Activated T-cell treated with anti-CD3 and anti-CD28 coated beads for 1 hour (primary cell): ENCODE results near the gene SSBP1.
A peak's percentile ranks its signal among the peaks of the same experiment; 100 is the strongest.
"Not testable (repeated sequence)": the region's sequence is repeated elsewhere in the genome, so short reads cannot be mapped to it uniquely, and the experiment has no call there.

ENCODE experiments used
- DNase-seq: peaks from one replicate; pipeline ENCODE4 v3.0.0-alpha.2; 2020; ENCODE audit warnings: low read depth

Gene SSBP1

GRCh38 chr7:141737836-141738591 is at the start of gene SSBP1:
Gene SSBP1 (plus strand): TSS chr7:141738358. CDS start chr7:141739167, 809 bp downstream.
- DNase-seq: peak; percentile 76

- DNase-seq: not testable (repeated sequence)
Observed at GRCh38 chr7:141689072-141689825, 48.9 kb upstream of the SSBP1 start.

GRCh38 chr7:141691540-141691939 is 46.6 kb upstream of the SSBP1 start:
- no peak for DNase-seq

- DNase-seq: no peak
Observed at GRCh38 chr7:141691961-141692360, 46.2 kb upstream of the SSBP1 start.

- no peak for DNase-seq
Observed at GRCh38 chr7:141693082-141693481, 45.1 kb upstream of the SSBP1 start.

GRCh38 chr7:141695803-141696289 is 42.3 kb upstream of the SSBP1 start:
- DNase-seq: no peak

- DNase-seq: no peak
Observed at GRCh38 chr7:141696348-141696747, 41.8 kb upstream of the SSBP1 start.

GRCh38 chr7:141697211-141697871 is 40.8 kb upstream of the SSBP1 start:
- no peak for DNase-seq

GRCh38 chr7:141698247-141699015 is 39.7 kb upstream of the SSBP1 start:
- no peak for DNase-seq

GRCh38 chr7:141699860-141700259 is 38.3 kb upstream of the SSBP1 start:
- DNase-seq: no peak

GRCh38 chr7:141700296-141700847 is 37.8 kb upstream of the SSBP1 start:
- no peak for DNase-seq

- peak; percentile 2 for DNase-seq
Observed at GRCh38 chr7:141700848-141701371, 37.2 kb upstream of the SSBP1 start.

GRCh38 chr7:141701489-141702046 is 36.6 kb upstream of the SSBP1 start:
- DNase-seq: peak; percentile 51

- DNase-seq: peak; percentile 44
Observed at GRCh38 chr7:141702047-141702567, 36.1 kb upstream of the SSBP1 start, which contains the start of gene DENND11. Gene DENND11 (minus strand): TSS chr7:141702166. CDS start chr7:141702153, 13 bp downstream.

- DNase-seq: no peak
Observed at GRCh38 chr7:141702892-141703291, 35.3 kb upstream of the SSBP1 start.

GRCh38 chr7:141704112-141704511 is 34.0 kb upstream of the SSBP1 start:
- DNase-seq: no peak

- no peak for DNase-seq
Observed at GRCh38 chr7:141704741-141705140, 33.4 kb upstream of the SSBP1 start.

- DNase-seq: no peak
Observed at GRCh38 chr7:141706239-141707064, 31.7 kb upstream of the SSBP1 start.

- no peak for DNase-seq
Observed at GRCh38 chr7:141708351-141708750, 29.8 kb upstream of the SSBP1 start, which contains the start of gene WEE2. Gene WEE2 (plus strand): TSS chr7:141708353. CDS start chr7:141708759, 406 bp downstream.

GRCh38 chr7:141709318-141709717 is 28.8 kb upstream of the SSBP1 start:
- DNase-seq: no peak
